DMS53 (cell line): ENCODE data around the gene MYH11.
"Not testable (repeated sequence)": the region's sequence is repeated elsewhere in the genome, so short reads cannot be mapped to it uniquely, and the experiment has no call there.

Experiments used
- DNase-seq: peaks from one replicate; lab custom pipeline; 2025; lab: John Stamatoyannopoulos, UW

The MYH11 gene

DNA sequence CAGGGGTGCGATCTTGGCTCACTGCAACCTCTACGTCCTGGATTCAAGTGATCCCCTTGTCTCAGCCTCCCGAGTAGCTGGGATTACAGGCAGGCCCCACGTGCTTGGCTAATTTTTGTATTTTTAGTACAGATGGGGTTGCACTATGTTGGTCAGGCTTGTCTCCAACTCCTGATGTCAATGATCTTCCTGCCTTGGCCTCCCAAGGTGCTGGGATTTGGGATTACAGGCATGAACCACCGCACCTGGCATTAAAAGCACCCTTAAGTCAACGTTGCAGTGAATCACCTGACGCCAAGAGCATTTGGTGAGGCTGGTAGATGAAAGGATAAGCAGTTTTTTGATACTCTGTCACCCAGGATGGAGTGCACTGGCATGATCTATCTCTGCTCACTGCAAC lies 147.8 kb downstream of the MYH11 start:
- DNase-seq = no peak

DNA sequence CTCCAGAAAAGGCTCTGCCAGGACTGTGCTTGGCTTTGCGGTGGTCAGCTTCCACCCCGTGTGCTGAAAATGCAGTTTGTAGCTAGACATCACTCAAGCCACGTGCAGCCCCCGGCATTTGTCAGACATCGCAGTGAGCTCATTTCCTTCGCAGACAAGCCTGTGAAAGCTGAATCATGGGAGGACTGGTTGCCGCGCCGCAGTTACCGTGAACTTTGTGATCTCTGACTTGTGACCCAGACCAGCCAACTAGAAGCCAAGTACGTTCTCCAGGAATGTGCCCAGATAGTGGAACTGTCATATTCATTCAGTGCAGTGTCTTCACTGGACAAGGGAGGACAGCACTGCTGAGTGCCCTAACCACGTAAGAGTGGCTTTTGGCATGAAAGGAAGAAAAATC lies 148.7 kb downstream of the MYH11 start:
- DNase-seq = no peak

DNA sequence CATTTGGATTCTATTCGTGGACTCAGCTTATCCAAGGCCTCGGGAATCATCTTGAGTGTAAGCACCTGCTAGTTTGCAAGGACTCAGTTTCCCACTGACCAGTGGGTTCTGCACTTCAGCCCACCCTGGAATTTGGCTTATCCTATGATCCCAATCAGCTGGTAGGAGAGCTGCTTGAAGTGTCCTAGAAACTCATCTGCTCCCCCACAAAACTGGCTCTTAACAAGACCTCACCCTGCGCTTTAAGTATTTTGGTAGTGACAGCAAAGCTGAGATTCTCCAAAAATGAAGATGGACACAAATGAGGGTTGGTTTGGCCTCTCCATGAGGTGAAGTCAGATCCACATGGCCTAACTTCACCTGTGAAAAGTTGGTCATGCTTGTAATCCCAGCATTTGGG lies 149.5 kb downstream of the MYH11 start:
- DNase-seq = no peak

DNA sequence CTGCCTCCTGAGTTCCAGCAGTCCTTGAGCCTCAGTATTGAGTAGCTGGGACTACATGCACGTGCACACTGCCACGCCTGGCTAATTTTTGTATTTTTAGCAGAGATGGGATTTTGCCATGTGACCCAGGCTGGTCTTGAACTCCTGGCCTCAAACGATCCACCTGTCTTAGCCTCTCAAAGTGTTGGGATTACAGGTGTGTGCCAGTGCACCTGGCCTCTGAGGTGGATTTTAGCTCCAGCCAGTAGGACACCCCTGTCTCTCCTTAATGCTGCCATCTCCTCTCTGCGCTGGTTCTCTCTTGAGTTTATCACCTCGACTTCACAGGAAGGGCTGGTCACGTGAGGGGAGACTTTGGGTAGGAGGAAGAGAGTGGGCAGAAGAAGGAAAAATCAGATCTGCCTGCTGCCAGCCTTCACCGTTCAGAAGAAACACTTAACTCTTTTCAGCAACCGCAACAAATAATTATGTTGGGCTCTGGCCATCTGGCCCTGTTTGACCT lies 151.7 kb downstream of the MYH11 start:
- DNase-seq = no peak

DNA sequence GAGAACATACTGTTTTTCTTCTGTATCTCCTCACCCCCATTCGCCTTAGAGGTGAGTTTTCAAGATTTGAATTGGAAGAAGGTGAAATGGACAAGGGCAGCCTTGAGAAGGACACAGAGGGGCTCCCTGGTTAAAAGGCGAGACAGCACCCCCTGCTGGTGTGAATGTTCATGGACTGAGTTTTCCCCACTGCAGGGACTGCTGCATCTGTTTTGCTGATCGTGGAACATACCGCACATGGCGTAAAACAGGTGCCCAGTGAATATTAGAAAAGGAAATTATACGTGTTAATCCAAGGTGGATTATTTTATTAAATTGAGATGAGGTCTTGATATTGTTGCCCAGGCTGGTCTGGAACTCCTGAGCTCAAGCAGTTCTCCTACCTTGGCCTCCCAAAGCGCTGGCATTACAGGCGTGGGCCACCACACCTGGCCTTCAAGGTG lies 152.3 kb downstream of the MYH11 start:
- DNase-seq = peak; percentile 55

DNA sequence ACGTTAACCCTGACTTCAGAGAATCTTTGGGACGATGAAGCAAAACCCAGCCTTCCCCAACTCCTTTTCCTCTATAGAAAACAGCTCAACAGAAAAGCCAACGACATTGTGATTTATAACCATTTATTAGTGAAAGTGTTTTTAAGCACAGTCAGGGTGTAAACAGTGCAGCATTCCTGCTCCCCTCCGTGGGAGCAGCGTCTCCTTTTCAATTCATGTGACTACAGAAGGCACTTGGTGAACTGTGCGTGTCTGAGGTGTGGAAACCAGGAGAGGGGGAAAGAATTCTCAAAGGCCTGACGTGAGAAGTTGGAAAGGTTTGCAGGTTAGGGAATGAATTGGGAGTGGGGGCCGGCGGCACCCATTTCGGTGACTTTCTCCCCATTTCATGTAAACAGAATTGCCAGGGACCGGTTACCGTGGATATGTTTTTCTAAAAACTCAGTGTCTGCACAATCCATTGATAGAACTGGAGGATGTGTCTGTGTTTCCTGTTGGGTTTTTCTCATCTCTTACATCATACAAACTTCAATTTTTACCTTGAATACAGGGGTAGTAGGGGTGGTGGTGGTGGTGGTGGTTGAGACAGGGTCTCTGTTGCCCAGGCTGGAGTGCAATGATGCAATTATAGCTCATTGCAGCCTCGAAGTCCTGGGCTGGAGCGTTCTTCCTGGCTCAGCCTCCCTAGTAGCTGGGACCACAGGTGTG lies 153.6 kb downstream of the MYH11 start:
- no peak for DNase-seq

DNA sequence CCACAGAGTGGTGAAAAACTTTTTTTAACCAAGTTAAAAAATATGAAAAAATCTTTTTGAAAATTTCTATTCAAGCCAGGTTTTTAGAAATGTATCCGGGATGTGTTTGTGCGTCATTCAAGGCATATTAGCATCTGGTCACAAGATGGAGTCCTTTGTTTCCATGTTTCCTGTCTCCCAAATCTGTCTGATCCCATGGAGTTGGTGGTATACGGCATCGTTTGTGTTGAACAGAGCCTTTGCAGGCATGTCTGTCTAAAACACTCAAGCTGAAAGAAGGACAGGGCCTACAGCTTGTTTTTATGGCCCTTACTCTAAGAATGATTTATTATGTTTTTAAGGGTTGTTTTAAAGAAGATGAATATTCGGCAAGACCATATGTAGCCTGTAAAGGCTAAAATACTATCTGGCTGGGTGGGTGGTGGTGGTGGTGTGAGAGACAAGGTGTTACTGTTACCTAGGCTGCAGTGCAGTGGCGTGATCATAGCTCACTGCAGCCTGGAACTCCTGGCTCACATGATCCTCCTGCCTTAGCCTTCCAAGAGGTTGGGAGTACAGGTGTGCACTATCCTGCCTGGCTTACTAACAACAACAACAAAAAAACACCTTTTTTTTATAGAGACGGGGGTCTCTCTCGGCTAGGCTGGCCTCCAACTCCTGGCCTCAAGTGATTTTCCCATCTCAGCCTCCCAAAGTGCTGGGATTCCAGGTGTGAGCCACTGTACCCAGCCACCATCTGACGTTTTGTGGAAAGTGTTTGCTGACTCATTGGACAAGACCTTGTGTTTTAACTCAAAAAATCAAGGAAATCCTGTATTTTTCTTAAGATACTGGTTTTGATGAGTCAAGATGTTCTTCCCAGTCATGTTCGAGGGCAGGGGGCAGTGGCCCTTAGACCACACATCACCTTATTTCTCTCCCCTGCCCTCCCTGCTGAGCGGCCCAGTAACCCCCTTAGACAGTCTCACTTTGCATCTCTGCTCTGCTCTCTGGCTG lies 154.6 kb downstream of the MYH11 start:
- DNase-seq = no peak

DNA sequence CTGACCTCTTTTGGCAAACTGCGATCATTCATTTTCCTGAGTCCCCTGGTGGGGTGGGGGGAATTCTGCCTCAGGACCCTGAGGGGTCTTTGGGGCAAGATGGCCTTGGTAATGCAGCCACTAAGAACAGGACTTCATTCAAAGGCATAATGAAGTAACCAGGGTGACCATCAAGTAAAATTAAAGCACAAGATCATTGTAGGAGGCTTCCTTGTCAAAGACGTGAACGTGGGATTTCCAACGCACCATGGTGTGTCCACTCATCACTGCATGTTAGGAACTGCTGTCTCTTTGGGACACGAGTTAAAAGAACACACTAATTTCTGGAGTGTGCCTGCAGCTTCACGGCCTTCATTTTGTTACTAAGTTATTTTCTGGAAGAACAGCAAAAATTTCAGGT lies 155.5 kb downstream of the MYH11 start:
- DNase-seq = no peak

DNA sequence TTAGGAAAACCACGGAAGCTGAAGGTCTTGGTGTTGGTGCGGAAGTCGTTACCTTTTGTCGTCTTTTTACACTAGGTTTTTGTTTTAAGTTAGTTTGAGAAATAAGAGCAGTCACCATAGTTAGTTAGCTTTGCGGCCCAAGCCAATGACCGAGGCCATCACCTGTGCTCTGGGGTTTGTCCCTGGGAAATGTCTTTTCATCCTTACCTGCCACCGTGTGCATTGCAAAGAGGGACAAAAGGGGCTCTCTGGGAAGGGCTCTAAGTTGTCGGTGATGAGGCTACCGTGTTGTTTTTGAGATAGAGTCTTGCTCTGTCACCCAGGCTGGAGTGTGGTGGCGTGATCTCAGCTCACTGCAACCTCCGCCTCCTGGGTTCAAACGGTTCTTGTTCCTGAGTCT lies 157.0 kb downstream of the MYH11 start:
- DNase-seq = no peak

DNA sequence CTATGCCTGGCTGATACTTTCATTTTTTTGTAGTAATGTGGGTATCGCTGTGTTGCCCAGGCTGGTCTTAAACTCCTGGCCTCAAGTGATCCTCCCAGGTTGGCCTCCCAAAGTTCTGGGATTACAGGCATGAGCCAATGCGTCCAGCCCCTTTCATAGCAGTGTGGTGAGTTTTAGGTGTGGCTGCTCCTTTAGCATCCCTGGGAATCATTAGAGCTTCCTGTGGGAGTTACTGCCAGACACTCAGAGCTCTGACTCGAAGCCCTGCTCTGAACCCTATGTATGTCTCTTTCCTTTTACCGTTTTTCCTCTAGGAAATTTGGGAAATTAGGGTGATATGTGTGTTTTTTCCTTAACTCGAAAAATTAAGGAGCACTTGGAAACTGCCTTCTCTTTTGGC lies 162.3 kb downstream of the MYH11 start:
- DNase-seq = no peak

DNA sequence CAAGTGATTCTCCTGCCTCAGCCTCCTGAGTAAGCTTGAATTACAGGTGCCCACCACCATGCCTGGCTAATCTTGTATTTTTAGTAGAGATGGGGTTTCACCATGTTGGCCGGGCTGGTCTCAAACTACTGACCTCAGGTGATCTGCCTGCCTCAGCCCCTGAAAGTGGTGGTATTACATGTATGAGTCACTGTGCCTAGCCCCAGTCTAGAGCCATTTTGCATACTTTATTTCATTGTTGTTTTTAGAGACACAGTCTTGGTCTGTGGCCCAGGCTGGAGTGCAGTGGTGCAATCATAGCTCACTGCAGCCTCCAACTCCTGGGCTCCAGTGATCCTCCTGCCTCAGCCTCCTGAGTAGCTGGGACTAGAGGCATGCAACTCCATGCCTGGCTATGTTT lies 164.3 kb downstream of the MYH11 start:
- DNase-seq = not testable (repeated sequence)

DNA sequence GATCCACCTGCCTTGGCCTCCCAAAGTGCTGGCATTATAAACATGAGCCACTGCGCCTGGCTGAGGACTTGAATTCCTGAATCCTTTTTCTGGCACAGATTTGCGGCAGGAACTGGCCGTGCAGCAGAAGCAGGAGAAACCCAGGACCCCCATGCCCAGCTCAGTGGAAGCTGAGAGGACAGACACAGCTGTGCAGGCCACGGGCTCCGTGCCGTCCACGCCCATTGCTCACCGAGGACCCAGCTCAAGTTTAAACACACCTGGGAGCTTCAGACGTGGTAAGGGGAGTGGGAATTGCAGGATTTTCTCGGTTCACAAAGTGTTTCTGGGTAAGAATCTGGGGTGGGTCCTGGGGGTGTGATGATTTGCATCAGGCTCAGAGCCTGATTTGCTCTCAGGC lies 165.8 kb downstream of the MYH11 start:
- DNase-seq = no peak

DNA sequence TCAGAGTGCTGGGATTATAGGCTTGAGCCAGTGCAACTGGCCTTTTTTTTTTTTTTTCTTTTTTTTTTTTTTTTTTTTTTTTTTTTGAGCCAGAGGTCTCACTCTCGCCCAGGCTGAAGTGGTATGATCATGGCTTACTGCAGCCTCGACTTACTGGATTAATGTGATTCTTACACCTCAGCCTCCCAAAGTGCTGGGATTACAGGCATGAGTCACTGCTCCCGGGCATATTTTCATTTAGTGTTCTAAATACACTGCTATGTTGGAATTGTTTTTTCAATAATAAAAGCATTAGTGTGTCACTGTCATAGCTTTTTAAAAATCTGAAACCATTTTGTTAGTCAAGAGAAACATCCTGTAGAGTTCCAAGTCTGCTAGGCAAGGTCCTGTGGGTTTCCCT lies 166.5 kb downstream of the MYH11 start:
- DNase-seq = no peak

DNA sequence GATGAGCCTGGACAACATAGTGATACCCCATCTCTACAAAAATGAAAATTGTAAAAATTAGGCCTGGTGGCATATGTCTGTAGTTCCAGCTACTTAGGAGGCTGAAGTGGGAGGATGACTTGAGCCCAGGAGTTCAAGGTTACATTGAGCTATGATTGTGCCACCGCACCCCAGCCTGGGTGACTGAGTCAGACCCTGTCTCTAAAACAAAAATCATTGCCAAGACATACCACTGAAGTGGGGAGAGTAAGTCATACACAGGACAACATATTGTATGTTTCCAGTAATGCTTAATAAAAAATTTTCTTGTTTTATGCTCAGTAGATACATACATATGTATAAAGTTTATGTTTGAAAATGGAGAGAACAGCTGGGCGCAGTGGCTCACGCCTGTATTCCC lies 167.5 kb downstream of the MYH11 start:
- no peak for DNase-seq

DNA sequence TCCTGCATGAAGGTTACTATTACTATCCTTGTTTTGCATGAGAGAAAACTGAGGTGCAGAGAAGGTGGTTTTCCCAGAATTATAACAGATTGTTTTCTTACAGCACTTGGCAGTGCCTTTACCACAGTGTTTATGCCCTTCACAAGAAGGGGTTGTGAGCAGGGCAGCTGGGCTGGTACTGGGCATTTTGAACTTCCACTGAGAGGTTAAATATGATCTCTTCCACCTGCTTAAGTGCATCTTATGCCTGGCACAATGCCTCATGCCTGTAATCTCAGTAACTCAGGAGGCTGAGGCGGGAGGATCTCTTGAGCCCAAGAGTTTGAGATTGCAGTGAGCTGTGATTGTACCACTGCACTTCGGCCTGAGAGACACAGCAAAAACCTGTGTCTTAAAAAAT lies 170.5 kb downstream of the MYH11 start:
- DNase-seq = no peak

DNA sequence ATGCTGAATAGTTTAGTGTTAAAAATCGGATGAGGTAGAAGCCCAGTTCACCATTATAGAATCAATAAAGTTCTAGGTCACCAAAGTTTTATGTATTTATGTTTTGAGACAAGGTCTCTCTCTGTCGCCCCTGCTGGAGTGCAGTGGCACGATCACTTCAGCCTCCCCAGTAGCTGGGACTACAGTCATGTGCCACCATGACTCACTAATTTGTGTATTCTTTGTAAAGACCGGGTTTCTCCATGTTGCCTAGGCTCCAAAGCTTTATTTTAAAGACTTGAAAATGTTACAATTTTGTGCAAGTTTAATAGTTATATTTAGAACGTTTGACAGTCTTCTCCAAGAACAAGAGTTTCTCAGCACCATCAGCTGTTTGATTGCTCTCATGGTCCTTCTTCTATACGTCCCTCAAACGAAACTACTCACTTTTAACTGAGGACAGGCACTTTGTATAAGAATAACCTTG lies 174.7 kb downstream of the MYH11 start:
- DNase-seq = peak; percentile 76

DNA sequence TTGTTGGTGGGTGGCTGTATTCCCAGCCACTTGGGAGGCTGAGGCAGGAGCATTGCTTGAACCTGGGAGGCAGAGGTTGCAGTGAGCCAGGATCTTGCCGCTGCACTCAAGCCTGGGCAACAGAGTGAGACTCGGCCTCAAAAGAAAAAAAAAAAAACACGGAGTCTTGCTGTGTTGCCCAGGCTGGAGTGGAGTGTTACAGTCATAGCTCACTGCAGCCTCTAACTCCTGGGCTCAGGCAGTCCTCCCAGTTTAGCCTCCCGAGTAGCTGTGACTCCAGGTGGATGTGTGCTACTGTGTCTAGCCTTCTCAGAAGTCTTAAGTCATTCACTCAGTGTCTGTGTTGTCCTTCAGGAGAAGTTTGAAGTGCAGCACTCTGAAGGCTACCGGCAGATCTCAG lies 179.4 kb downstream of the MYH11 start:
- DNase-seq = no peak

DNA sequence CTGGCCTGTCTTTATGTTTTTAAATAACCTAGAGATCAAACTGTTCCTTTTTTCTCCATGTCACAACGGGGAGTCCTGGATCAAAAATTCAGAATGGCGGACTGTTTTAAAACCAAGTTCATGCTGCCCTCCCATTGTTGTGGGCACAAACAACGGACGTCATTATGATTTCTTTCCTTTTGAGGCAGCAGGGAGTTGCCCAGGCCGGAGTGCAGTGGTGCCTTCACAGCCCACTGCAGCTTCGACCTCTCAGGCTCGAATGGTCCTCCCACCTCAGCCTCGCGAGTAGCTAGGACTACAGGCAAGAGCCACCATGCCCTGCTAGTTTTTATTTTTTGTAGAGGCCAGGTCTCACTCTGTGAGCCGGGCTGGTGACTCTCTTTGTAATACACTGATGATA lies 180.3 kb downstream of the MYH11 start:
- DNase-seq = no peak

DNA sequence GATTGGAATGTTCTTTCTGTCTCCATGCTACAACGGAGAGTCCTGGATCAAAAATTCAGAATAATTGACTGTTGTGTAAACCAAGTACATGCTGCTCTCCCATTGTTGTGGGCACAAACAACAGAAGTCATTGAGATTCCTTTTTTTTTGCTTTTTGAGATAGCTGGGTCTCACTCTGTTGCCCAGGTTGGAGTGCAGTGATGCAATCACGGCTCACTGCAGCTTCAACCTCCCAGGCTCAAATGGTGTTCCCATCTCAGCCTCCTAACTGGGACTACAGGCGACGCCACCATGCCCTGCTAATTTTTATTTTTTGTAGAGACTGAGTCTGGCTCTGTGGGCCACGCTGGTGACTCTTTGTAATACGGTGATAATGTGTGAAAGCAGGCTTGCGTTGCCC lies 182.3 kb downstream of the MYH11 start:
- DNase-seq = no peak

DNA sequence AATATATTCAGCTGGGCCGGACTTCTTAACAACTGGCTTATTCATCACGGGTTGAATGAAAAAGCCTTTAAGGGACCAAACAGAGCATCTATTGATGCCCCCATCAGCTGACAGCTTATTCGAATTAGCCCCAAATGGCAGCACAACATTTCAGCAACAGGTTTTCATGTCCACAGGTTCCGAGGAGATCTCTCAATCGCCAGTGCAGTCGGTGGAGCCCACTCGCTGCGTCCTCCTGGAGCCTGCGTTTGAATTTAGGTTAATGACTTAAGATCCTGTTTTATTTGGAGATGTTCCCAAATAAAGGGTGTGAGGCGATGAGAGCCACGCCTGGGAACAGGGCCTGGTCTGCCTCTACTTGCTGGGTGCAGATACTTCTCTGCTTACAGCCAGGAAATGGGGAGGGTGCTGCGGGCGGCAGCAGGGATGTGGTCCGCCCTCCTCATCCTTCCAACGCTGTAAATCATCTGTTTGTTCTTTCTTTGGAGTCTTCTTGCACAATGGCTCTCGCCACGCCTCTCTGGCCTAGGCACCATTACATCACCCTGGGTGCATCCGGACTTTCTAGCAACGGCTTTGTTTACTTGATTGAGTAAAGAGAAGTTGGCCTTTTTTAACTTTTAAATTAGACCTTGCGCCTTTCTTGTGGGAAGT lies 184.2 kb downstream of the MYH11 start:
- peak; percentile 3 for DNase-seq

DNA sequence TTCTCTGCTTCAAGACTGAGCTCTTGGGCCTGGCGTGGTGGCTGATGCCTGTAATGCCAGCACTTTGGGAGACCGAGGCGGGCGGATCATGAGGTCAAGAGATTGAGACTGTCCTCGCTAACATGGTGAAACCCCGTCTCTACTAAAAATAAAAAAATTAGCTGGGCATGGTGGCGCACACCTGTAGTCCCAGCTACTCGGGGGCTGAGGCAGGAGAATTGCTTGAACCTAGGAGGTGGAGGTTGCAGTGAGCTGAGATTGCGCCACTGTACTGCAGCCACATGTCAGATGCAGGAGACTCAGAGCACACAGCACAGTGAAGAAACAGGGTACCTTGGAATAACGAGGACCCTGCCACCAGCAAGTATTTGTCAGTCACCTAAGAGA lies 184.7 kb downstream of the MYH11 start:
- DNase-seq = not testable (repeated sequence)

DNA sequence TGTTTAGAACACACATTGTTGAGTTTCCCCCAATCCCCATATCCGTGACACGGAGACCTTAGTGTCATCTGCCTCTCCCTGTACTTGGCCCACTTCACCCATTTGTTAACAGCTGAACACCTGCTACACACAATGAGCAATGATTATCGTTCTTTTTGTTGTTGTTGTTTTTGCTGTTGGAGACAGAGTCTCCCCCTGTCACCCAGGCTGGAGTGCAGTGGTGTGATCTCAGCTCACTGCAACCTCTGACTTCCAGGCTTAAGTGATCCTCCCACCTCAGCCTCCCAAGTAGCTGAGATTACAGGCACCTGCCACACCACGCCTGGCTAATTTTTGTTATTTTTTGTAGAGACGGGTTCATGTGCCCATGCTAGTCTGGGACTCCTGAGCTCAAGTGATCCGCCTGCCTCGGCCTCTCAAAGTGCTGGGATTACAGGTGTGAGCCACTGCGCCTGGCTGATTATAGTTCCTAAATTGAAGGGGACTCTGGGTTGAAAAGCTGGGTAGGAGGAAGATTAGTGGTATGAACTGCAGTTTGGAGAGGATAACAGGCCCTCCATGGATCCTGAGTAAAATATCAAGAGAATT lies 185.2 kb downstream of the MYH11 start:
- no peak for DNase-seq
